ENCODE data around the gene PLXNA2.
A peak's percentile ranks its signal among the peaks of the same experiment; 100 is the strongest.

PLXNA2 gene

GRCh38 chr1:208180421-208180820 is 63.8 kb downstream of the PLXNA2 start:
- no peak for DNase-seq

- DNase-seq, result no peak
Observed at GRCh38 chr1:208179961-208180409, 64.2 kb downstream of the PLXNA2 start.

GRCh38 chr1:208179263-208179816 is 64.8 kb downstream of the PLXNA2 start:
- DNase-seq, result no peak

- no peak for DNase-seq
Observed at GRCh38 chr1:208178091-208178529, 66.1 kb downstream of the PLXNA2 start.

- DNase-seq, result no peak
Observed at GRCh38 chr1:208177656-208178055, 66.5 kb downstream of the PLXNA2 start.

- no peak for DNase-seq
Observed at GRCh38 chr1:208176649-208177048, 67.5 kb downstream of the PLXNA2 start.

- DNase-seq, result no peak
Observed at GRCh38 chr1:208175508-208175895, 68.7 kb downstream of the PLXNA2 start.

- peak; percentile 74 for DNase-seq
Observed at GRCh38 chr1:208174731-208175507, 69.3 kb downstream of the PLXNA2 start.

GRCh38 chr1:208174200-208174599 is 70.0 kb downstream of the PLXNA2 start:
- no peak for DNase-seq

- no peak for DNase-seq
Observed at GRCh38 chr1:208173749-208174148, 70.4 kb downstream of the PLXNA2 start.

- DNase-seq, result no peak
Observed at GRCh38 chr1:208172423-208173145, 71.6 kb downstream of the PLXNA2 start.

- DNase-seq, result no peak
Observed at GRCh38 chr1:208171616-208172422, 72.4 kb downstream of the PLXNA2 start.

- no peak for DNase-seq
Observed at GRCh38 chr1:208170252-208170651, 73.9 kb downstream of the PLXNA2 start.

- DNase-seq, result no peak
Observed at GRCh38 chr1:208169081-208169879, 74.9 kb downstream of the PLXNA2 start.

GRCh38 chr1:208167261-208167869 is 76.8 kb downstream of the PLXNA2 start:
- no peak for DNase-seq

- DNase-seq, result no peak
Observed at GRCh38 chr1:208166340-208167138, 77.6 kb downstream of the PLXNA2 start.

- peak; percentile 66 for DNase-seq
Observed at GRCh38 chr1:208165659-208166058, 78.5 kb downstream of the PLXNA2 start.

- no peak for DNase-seq
Observed at GRCh38 chr1:208164609-208165008, 79.6 kb downstream of the PLXNA2 start.

GRCh38 chr1:208163539-208163938 is 80.6 kb downstream of the PLXNA2 start:
- DNase-seq, result no peak

GRCh38 chr1:208162903-208163302 is 81.3 kb downstream of the PLXNA2 start:
- DNase-seq, result no peak

Measured in fibroblast of skin of back (primary cell).